NCI-H1105 (cell line): ENCODE results near the gene DNMBP.
"Not testable (repeated sequence)": the region's sequence is repeated elsewhere in the genome, so short reads cannot be mapped to it uniquely, and the experiment has no call there.

Experiments
- DNase-seq: peaks from one replicate; lab custom pipeline; 2025; lab: John Stamatoyannopoulos, UW

The DNMBP gene

DNA sequence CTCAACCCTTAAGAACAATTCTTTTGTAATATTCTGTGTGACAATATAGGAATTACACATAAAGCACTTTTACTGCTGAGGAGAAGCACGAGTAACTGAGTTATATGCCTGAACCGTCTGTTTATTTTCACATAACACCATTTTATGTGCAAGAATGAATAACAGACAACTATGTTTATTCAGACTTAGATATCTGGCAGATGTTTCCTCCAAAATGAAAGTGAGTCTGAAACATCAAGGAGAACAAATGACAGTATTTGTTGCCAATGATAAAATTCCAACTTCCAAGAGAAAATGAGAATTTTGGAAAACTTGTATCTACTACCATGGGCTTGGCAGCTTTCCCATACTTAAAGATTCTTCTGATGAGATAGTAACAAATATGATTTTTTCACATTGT, 51.4 kb downstream of the DNMBP start:
- DNase-seq: no peak

GRCh38 chr10:99953510-99953909, 56.2 kb downstream of the DNMBP start:
- DNase-seq: not testable (repeated sequence)

- no peak for DNase-seq
Measured at GRCh38 chr10:99952799-99953198, 56.9 kb downstream of the DNMBP start.

GRCh38 chr10:99946051-99946450, 63.7 kb downstream of the DNMBP start:
- not testable (repeated sequence) for DNase-seq

DNA sequence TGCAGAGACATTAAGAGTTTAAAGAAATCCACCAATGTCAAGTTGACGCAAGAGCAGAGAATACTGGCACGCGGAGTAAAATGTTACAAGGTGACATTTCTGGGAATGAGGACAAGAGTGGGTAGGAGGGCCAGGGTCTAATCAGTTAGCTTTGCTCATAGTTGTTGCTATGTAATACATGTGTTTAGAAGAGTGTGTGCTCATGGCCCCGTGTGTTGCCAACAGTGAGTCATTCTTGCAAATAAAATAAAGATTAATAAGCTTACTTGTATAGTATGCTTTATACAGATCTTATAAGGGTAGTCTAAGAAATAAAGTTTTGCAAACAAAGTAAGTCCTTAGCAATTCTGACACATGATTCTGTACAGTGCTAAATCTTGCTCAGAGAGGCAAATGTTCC, 64.5 kb downstream of the DNMBP start:
- no peak for DNase-seq

GRCh38 chr10:99944860-99945259, 64.9 kb downstream of the DNMBP start:
- no peak for DNase-seq

GRCh38 chr10:99943908-99944307, 65.8 kb downstream of the DNMBP start:
- DNase-seq: no peak

GRCh38 chr10:99941942-99942820, 67.6 kb downstream of the DNMBP start:
- DNase-seq: no peak

DNA sequence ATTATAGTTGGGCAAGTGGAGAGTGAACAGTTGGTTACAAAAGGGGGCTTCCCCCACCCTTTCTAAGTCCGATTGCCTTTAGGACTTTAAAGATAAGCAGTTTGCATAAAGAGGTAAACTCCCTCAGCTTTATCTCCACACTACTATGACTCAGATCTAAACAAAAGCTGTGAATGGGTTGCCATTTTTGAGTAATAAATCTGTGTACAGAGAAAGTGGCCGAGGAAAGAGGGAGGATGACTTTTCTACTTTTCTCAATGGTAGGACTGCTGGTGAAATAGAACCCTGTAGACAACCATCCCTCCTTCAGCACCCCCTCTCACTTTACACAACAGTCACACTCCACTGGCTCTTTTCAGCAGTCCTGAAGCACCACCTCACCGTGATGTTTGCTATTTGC, 71.2 kb downstream of the DNMBP start:
- no peak for DNase-seq

GRCh38 chr10:99937630-99938029, 72.1 kb downstream of the DNMBP start:
- DNase-seq: no peak

DNA sequence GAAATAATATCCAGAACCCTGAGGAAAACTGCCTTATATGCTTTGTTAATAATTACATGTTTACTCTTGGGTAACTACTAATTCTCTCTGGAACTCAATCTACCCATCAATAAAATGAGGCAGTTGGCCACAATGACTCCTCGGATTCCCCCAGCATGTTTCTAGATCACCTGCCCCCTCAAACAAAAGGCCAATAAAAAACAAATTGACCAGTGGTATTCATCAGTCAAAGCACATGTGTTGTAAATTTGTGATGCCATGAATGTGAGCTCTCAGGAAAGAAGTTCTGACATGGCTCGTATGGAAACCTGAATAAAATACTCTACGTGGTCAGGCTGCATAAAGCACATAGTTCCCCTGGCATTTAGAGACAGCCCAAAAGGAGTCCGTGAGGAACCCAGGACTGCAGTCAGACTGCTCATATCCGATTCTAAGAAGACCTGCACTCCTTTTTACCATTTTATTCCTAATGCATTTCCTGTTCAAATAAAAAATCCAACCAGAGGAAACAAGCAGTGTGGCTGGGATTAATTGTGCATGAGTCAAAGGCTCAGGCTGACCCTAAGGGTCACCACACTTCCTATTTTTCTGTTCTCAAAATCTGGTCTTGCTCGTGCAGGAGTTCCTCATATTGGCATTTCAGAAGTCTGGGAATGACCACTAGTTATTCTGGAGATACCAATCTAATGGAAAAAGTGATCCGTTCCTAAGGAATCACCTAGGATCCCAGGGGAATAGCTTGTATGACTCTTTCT, 77.4 kb downstream of the DNMBP start:
- DNase-seq: not testable (repeated sequence)

DNA sequence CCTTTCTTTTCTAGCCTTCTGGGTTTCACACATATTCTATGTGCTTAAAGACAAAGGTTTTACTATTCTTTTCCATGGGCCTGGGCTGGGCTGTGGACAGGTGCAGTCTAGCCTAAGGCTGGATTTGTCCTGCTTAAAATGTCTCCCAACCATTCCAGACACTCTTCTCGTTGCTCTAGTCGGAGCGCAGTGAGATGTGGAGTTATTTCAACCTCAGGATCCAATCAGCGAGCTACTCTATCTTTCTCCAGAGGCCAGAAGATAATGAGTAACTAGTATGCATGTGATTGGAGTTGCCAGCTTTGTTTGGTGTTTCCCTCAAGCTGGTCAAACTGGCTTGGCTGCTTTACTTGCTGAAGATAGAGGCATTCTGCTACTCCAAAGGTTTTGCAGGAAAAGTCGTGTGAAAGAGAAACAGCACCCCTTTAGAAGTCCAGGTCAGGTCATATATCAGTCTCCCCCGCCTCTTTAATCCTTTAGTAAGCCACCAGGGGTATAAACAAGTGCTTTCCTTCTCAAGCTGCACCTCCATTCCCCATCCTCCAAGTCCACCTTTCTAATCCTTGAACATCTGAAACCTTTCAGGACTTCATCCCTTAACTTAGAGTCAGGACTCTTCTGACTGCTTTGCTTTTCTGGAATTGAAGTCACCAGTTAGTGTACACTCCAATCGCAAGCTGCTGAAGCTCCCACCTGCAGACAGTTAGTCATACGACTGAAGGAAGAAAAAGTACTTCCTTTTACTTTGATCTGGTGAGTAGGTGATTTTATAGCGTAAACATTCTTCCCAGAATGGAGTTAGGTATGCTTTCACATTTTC, 78.8 kb downstream of the DNMBP start:
- DNase-seq: no peak

DNA sequence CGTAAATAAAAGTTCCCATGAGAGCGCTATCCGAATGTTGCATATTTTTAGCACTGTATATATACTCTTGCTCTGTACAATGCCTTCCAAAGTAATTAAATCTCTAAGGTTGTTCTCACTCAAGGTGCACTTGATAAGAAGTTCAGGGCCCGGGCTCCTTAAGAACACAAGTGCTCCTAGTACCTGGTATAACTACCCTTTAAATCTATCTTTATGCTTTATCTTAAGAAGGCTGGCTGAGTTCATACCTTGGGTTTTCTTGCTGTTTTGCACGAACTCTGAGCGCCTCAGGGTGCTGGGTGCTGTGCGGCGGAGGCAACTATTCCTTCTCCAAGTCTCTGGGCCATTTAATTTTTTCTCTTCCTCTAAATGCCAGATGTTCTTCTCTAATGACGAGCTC, 80.4 kb downstream of the DNMBP start:
- no peak for DNase-seq

GRCh38 chr10:99927721-99928280, 81.9 kb downstream of the DNMBP start:
- DNase-seq: no peak

DNA sequence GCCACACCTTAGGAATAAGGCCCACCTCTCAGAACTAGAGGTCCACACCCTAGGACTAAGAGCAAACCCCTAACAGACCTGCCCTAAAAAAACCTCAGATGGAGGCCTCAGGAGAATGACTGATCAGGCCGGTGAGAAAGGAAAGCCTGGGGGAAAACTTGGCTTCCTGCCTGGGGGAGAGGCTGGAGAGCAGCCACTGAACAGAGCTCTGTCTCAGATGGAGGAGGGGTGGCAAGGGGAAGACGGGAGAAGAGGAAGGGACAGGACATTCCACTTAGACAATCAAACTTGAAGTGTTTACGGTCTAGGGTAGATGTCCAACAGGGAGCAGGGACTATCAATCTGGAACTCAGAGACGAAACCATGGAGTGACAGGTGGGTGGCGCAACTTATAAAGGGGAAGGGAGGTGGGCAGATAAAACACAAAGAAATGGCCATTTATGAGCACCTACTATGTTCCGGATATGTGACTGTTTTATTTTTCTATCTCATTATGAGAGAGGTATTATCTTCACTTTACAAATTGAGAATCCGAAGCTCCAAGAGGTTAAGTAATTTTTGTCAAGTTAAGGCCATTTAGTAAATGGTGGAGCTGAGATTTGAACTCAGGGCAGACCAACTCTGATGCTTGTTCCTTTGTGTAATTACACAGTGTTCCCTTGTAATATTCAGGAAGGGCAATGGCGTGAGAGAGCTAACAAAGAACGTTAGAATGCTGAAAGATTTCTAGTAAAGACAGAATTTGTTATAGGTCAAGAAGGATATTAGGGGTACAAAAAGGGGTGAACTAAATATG, 82.6 kb downstream of the DNMBP start:
- no peak for DNase-seq

GRCh38 chr10:99924451-99925255, 85.1 kb downstream of the DNMBP start:
- DNase-seq: peak; percentile 4

DNA sequence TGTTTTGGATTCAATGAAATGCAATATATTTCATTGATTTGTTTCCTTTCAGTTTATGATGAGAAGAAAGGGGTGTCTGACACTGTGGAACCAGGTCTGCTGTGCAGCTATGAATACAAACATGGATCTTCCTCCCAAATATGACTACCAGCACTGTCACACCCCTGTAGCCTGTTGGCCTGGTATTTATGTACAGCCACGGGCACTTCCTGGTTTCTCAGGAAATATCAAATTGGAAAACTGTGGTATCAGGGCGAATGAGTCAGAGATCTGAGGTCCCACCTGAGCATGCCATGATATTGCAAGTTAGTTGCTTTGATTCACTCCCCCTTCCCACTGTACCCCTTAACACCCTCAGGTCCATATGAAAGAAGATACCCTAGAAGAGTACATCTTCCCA, 87.8 kb downstream of the DNMBP start:
- DNase-seq: no peak

- DNase-seq: no peak
Measured at GRCh38 chr10:99920901-99921300, 88.8 kb downstream of the DNMBP start.

- DNase-seq: no peak
Measured at GRCh38 chr10:99920486-99920885, 89.3 kb downstream of the DNMBP start.
